ENCODE results near the gene SND1.

GRCh38 chr7:127880454-127880853, 228.5 kb downstream of the SND1 start:
- TF ChIP-seq CTCF (conservative IDR thresholded peaks at IDR 0.05 in 1 of 2, IDR thresholded peaks at IDR 0.05 in 1 of 2; ENCODE audit: extremely low read depth in 1 of 2, insufficient read depth in 1 of 2, low read depth in 1 of 2, low read length in 2 of 2) (no peak), EZH2 (IDR thresholded peaks at IDR 0.05; ENCODE audit: borderline replicate concordance, low read length) (no peak)

All from mammary epithelial cell (primary cell).